GM19395 (cell line): ENCODE data around the gene FIBIN.

Experiments
- ATAC-seq: cut with Tn5 transposase; IDR thresholded peaks from one replicate; pipeline ENCODE4 v1.9.1; 2021; ENCODE audit warnings: mild to moderate bottlenecking, moderate library complexity; ENCODE audit not compliant: unreplicated experiment

FIBIN gene

GRCh38 chr11:27020751-27021150 is 26.8 kb downstream of the FIBIN start:
- ATAC-seq, result no peak

GRCh38 chr11:27022659-27023251 is 28.8 kb downstream of the FIBIN start:
- no peak for ATAC-seq

DNA sequence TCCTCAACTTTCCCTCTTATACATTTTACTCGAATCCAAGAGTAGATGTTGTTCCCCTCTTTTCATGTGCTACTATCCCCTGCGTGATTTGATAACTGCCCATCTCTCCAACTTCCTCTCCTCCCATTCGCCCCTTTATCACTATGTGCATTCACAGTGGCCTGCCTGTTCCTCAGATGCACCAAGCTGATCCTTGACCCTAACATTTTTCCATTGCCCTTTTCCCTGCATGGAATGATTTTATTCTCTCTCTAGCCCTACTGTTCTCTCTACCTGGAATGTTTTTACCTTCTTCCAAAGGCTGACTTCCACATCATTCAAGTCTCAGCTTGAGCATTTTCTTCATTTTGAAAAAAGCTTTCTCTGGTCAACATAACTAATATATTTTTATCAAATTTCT is 31.0 kb downstream of the FIBIN start:
- no peak for ATAC-seq

GRCh38 chr11:27025312-27025955 is 31.5 kb downstream of the FIBIN start:
- no peak for ATAC-seq

- no peak for ATAC-seq
Observed at GRCh38 chr11:27025957-27026733, 32.2 kb downstream of the FIBIN start.

DNA sequence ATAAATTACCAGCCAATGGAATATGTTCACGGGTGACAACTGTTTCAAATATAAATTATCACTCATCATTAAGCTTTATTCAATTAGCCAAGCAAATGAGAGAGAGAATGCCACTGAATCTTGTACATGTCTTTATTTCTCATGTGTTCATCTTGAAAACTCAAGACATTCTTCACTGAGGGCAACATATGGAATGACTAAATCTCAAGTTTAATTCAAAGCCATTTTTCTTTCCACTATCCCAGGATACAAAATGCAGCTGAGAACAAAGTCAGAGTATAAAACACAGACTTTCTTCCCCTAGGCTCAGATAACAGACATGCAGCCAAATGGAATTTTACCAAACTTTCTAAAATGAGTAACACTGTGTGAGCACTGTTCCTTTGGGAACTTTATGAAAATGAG is 34.7 kb downstream of the FIBIN start:
- no peak for ATAC-seq

GRCh38 chr11:27029966-27030365 is 36.1 kb downstream of the FIBIN start:
- no peak for ATAC-seq

- ATAC-seq, result no peak
Observed at GRCh38 chr11:27031754-27032153, 37.8 kb downstream of the FIBIN start.

GRCh38 chr11:27039873-27040272 is 46.0 kb downstream of the FIBIN start:
- ATAC-seq, result no peak

DNA sequence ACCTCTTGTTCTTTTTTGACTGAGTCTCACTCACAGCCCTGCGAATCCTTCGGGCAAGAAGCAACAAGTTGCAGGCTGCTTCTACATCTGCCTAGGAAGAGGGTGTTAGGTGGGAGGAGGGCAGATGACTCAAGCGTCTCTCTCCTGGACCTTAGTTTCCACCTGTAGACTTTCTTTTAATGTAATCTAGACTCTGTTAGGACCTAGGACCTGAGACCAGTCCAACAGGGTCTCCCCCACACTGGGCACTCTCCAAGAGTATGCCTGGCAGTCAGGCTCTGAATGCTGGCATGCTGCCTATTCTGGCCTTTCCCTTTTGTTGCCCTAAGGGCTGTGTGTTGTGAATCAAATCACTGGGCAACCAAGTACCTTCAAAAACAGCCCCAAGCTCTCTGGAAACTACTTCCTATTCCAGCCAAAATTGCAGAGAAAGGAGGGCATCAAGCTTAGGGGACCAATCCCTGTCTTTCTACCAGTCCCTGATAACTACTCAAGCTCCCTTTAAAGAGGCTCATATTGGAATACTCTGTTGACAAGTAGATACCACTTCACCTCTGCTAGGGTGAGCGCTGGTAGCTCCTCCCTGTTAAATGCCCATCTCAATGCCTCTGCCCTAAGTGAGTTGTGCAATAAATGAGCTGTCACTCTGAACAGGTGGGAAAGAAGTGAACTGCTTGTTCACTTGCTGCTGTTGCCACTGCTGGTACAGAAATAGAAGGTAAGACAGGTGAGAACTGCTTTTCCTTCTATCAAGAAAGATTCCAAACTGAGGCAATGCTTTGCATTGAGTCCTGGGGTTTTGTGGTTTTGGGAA is 46.6 kb downstream of the FIBIN start, which contains the start of gene BBOX1:
Gene BBOX1, plus strand, starts transcription at position 514 of the 814 bp plus-strand sequence. CDS start 14,616 bp downstream, outside the sequence.
- ATAC-seq, result no peak

GRCh38 chr11:27041141-27041899 is 47.4 kb downstream of the FIBIN start:
- no peak for ATAC-seq
